HepG2 (cell line): ENCODE results near the gene NLGN2. TPM values are rescaled to one million over a fixed set of nuclear protein-coding genes. Genes with fewer than 3 reads are reported as not detected.

Source experiments
- AKAP8 ChIP-seq: sonication (generic); formaldehyde crosslinking; IDR thresholded peaks from 2 replicates; pipeline ENCODE4 v1.5.1; 2020; ENCODE audit warnings: mild to moderate bottlenecking, missing genetic modification reagents
- BCL6 ChIP-seq: IDR thresholded peaks from 2 replicates; pipeline ENCODE4 v1.6.1; 2016; ENCODE audit warnings: missing genetic modification reagents, missing compliant biosample characterization
- EHMT2 ChIP-seq: fragments of 200-600 bp; sonication (generic); IDR thresholded peaks from 2 replicates; pipeline ENCODE4 v1.7.0; 2017; ENCODE audit warnings: antibody characterized with exemption, low read depth, low read length, borderline replicate concordance
- HNF4A ChIP-seq: sonication (generic); formaldehyde crosslinking; IDR thresholded peaks from 2 replicates; pipeline ENCODE4 v1.4.0; 2020; ENCODE audit warnings: missing genetic modification reagents
- HOXD1 ChIP-seq: sonication (generic); formaldehyde crosslinking; IDR thresholded peaks from 2 replicates; pipeline ENCODE4 v1.5.0; 2020; ENCODE audit warnings: missing genetic modification reagents
- MZF1 ChIP-seq: sonication (generic); formaldehyde crosslinking; IDR thresholded peaks from 2 replicates; pipeline ENCODE4 v1.8.1; 2023; ENCODE audit warnings: mild to moderate bottlenecking, missing genetic modification reagents, borderline replicate concordance
- NCOA1 ChIP-seq: sonication (generic); formaldehyde crosslinking; IDR thresholded peaks from 2 replicates; pipeline ENCODE4 v1.9.0; 2021; ENCODE audit warnings: missing genetic modification reagents
- NFATC3 ChIP-seq: sonication (generic); formaldehyde crosslinking; IDR thresholded peaks from 2 replicates; pipeline ENCODE4 v1.5.1; 2020; ENCODE audit warnings: mild to moderate bottlenecking, missing genetic modification reagents
- NFIB ChIP-seq: sonication (generic); formaldehyde crosslinking; IDR thresholded peaks from 2 replicates; pipeline ENCODE4 v1.9.0; 2021; ENCODE audit warnings: missing genetic modification reagents, mild to moderate bottlenecking, borderline replicate concordance
- PITX1 ChIP-seq: sonication (generic); formaldehyde crosslinking; IDR thresholded peaks from 2 replicates; pipeline ENCODE4 v1.5.1; 2020; ENCODE audit warnings: mild to moderate bottlenecking, missing genetic modification reagents
- RFX3 ChIP-seq: IDR thresholded peaks from 2 replicates; pipeline ENCODE4 v1.6.1; 2016; ENCODE audit warnings: missing biosample characterization, missing genetic modification reagents
- RFXAP ChIP-seq: sonication (generic); formaldehyde crosslinking; IDR thresholded peaks from 2 replicates; pipeline ENCODE4 v1.4.0; 2020; ENCODE audit warnings: missing genetic modification reagents, borderline replicate concordance
- SMAD1 ChIP-seq: sonication (generic); formaldehyde crosslinking; IDR thresholded peaks from 2 replicates; pipeline ENCODE4 v1.4.0; 2020; ENCODE audit warnings: missing genetic modification reagents, low read depth, mild to moderate bottlenecking, borderline replicate concordance
- SUZ12 ChIP-seq: fragments of 150-350 bp; IDR thresholded peaks from 2 replicates; pipeline ENCODE4 v1.6.1; 2014; ENCODE audit warnings: low read depth, low read length
- ZFAT ChIP-seq: sonication (generic); formaldehyde crosslinking; conservative IDR thresholded peaks from 2 replicates; pipeline ENCODE4 v1.8.1; 2023; ENCODE audit warnings: missing genetic modification reagents, inconsistent platforms
- ZNF136 ChIP-seq: sonication (generic); formaldehyde crosslinking; IDR thresholded peaks from 2 replicates; pipeline ENCODE4 v1.8.1; 2022; ENCODE audit warnings: low read depth, mild to moderate bottlenecking, moderate library complexity, missing genetic modification reagents
- ZNF274 ChIP-seq: sonication (generic); formaldehyde crosslinking; IDR thresholded peaks from 2 replicates; pipeline ENCODE4 v1.5.1; 2020; ENCODE audit warnings: mild to moderate bottlenecking, missing genetic modification reagents
- ZNF337 ChIP-seq: sonication (generic); formaldehyde crosslinking; IDR thresholded peaks from 2 replicates; pipeline ENCODE4 v1.5.1; 2020; ENCODE audit warnings: missing genetic modification reagents, low read depth, mild to moderate bottlenecking, borderline replicate concordance
- ZNF383 ChIP-seq: sonication (generic); formaldehyde crosslinking; IDR thresholded peaks from 2 replicates; pipeline ENCODE4 v1.4.0; 2020; ENCODE audit warnings: missing genetic modification reagents, mild to moderate bottlenecking, borderline replicate concordance
- ZNF570 ChIP-seq: sonication (generic); formaldehyde crosslinking; IDR thresholded peaks from 2 replicates; pipeline ENCODE4 v1.4.0; 2020; ENCODE audit warnings: mild to moderate bottlenecking, missing genetic modification reagents, borderline replicate concordance
- polyA plus RNA-seq, 8 experiments: library from polyadenylated mRNA; depleted of rRNA in 3 of 8; stranded (reverse) in 7 of 8; unstranded in 1 of 8; fragments of >200 nt; fragmentation: Illumina TruSeq in 4 of 8; extraction: Trizol in 4 of 8; gene quantifications; 2 replicates each; pipeline versions ENCODE4 v1.2.1 to v1.2.3, GENCODE V29; 2011 to 2016; ENCODE audit warnings: low read depth in 4 of 8, missing spikeins in 1 of 8, mixed read lengths in 1 of 8; ENCODE audit not compliant: insufficient read depth in 1 of 8
- total RNA-seq, 5 experiments: library from RNA; depleted of rRNA; stranded (reverse); fragments of >200 nt; fragmentation: Illumina TruSeq; extraction: Trizol; gene quantifications; 2 replicates each; pipeline ENCODE4 v1.2.3, GENCODE V29; 2016; ENCODE audit warnings: low read depth in 1 of 5
- TF ChIP-seq, protein P1 (sequence below): sonication (generic); formaldehyde crosslinking; IDR thresholded peaks from 2 replicates; pipeline ENCODE4 v1.5.1; 2020; ENCODE audit warnings: mild to moderate bottlenecking, missing genetic modification reagents, moderate library complexity
- TF ChIP-seq, protein P2 (sequence below): sonication (generic); formaldehyde crosslinking; IDR thresholded peaks from 2 replicates; pipeline ENCODE4 v1.5.0; 2020; ENCODE audit warnings: mild to moderate bottlenecking, missing genetic modification reagents
- TF ChIP-seq, protein P3 (sequence below): sonication (generic); formaldehyde crosslinking; IDR thresholded peaks from 2 replicates; pipeline ENCODE4 v1.4.0; 2020; ENCODE audit warnings: missing genetic modification reagents, borderline replicate concordance

The NLGN2 gene
- total and polyA plus RNA-seq, 2 of the 13 experiments (the other 11 are each of a cell fraction or from before 2014, with no cell fraction given) = 1.9 to 11.0 TPM

DNA sequence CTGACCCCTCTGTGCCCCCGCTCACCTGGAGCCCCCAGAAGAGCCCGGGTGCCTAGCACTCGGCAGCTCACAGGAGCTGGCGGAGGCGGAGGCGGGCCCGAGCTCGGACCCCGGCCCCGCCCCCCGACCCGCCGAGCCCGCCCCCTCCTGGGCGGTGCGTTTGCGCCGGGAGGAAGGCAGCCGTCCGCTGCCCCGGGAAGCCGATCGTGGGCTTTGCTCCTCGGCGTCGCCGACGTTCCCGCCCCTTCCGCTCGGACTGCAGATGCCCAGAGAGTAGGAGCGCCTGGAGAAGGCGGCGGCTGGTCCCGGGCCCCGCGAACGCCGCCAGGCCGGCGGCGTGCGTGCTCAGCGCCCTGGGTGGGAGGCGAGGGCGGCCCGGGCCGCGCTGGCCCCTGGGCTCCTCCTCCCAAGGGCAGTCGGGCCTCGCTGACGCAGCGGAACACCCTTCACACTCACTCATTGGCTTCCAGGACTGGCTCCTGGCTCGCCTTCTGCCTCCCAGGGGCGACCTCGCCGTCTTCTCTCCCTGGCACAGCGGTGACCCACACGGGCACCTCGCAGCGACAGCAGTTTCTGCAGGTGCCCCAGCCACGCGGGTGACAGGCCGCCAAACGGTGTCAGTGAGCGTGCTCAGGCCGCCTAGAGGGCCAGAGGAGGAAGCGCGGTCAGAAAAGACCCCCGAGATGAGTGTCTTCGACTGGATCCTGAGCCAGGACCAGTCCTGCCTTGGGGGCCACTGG is 13.0 kb upstream of the NLGN2 start, which contains the start of gene PLSCR3 (continued):
- TF ChIP-seq, protein P1, sequence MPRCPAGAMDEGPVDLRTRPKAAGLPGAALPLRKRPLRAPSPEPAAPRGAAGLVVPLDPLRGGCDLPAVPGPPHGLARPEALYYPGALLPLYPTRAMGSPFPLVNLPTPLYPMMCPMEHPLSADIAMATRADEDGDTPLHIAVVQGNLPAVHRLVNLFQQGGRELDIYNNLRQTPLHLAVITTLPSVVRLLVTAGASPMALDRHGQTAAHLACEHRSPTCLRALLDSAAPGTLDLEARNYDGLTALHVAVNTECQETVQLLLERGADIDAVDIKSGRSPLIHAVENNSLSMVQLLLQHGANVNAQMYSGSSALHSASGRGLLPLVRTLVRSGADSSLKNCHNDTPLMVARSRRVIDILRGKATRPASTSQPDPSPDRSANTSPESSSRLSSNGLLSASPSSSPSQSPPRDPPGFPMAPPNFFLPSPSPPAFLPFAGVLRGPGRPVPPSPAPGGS (CRISPR knock-in tag) = peak; percentile 59; the same call in 1 of the 2 replicates
- TF ChIP-seq MZF1 (CRISPR knock-in tag) = no peak
- TF ChIP-seq ZNF383 (CRISPR knock-in tag) = no peak
- no peak for TF ChIP-seq SUZ12
- no peak for TF ChIP-seq BCL6
- TF ChIP-seq PITX1 (CRISPR knock-in tag) = no peak
- no peak for TF ChIP-seq NCOA1 (CRISPR knock-in tag)
- TF ChIP-seq RFXAP = no peak
- no peak for TF ChIP-seq ZNF570 (CRISPR knock-in tag)
- no peak for TF ChIP-seq RFX3 (CRISPR knock-in tag)
- TF ChIP-seq AKAP8 (CRISPR knock-in tag) = no peak
- TF ChIP-seq ZNF337 (CRISPR knock-in tag) = no peak
- TF ChIP-seq EHMT2 = no peak
- TF ChIP-seq ZNF274 (CRISPR knock-in tag) = 0 out of 2 replicates have a peak, but pooled peaks have one; percentile 67
- TF ChIP-seq, protein P2, sequence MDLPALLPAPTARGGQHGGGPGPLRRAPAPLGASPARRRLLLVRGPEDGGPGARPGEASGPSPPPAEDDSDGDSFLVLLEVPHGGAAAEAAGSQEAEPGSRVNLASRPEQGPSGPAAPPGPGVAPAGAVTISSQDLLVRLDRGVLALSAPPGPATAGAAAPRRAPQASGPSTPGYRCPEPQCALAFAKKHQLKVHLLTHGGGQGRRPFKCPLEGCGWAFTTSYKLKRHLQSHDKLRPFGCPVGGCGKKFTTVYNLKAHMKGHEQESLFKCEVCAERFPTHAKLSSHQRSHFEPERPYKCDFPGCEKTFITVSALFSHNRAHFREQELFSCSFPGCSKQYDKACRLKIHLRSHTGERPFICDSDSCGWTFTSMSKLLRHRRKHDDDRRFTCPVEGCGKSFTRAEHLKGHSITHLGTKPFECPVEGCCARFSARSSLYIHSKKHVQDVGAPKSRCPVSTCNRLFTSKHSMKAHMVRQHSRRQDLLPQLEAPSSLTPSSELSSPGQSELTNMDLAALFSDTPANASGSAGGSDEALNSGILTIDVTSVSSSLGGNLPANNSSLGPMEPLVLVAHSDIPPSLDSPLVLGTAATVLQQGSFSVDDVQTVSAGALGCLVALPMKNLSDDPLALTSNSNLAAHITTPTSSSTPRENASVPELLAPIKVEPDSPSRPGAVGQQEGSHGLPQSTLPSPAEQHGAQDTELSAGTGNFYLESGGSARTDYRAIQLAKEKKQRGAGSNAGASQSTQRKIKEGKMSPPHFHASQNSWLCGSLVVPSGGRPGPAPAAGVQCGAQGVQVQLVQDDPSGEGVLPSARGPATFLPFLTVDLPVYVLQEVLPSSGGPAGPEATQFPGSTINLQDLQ (CRISPR knock-in tag) = peak; percentile 67; the same call in 1 of the 2 replicates
- TF ChIP-seq, protein P3, sequence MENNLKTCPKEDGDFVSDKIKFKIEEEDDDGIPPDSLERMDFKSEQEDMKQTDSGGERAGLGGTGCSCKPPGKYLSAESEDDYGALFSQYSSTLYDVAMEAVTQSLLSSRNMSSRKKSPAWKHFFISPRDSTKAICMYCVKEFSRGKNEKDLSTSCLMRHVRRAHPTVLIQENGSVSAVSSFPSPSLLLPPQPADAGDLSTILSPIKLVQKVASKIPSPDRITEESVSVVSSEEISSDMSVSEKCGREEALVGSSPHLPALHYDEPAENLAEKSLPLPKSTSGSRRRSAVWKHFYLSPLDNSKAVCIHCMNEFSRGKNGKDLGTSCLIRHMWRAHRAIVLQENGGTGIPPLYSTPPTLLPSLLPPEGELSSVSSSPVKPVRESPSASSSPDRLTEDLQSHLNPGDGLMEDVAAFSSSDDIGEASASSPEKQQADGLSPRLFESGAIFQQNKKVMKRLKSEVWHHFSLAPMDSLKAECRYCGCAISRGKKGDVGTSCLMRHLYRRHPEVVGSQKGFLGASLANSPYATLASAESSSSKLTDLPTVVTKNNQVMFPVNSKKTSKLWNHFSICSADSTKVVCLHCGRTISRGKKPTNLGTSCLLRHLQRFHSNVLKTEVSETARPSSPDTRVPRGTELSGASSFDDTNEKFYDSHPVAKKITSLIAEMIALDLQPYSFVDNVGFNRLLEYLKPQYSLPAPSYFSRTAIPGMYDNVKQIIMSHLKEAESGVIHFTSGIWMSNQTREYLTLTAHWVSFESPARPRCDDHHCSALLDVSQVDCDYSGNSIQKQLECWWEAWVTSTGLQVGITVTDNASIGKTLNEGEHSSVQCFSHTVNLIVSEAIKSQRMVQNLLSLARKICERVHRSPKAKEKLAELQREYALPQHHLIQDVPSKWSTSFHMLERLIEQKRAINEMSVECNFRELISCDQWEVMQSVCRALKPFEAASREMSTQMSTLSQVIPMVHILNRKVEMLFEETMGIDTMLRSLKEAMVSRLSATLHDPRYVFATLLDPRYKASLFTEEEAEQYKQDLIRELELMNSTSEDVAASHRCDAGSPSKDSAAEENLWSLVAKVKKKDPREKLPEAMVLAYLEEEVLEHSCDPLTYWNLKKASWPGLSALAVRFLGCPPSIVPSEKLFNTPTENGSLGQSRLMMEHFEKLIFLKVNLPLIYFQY (CRISPR knock-in tag) = 0 out of 2 replicates have a peak, but pooled peaks have one; percentile 39
- TF ChIP-seq ZFAT (CRISPR knock-in tag) = no peak
- TF ChIP-seq NFATC3 (CRISPR knock-in tag) = peak; percentile 26; the same call in 1 of the 2 replicates
- TF ChIP-seq SMAD1 (CRISPR knock-in tag) = no peak
- no peak for TF ChIP-seq ZNF136 (CRISPR knock-in tag)
- TF ChIP-seq HOXD1 (CRISPR knock-in tag) = 0 out of 2 replicates have a peak, but pooled peaks have one; percentile 7
- TF ChIP-seq HNF4A (CRISPR knock-in tag) = peak; percentile 15; the same call in 1 of the 2 replicates
- TF ChIP-seq NFIB (CRISPR knock-in tag) = no peak
